Activated T-cell treated with anti-CD3 and anti-CD28 coated beads for 1 hour (primary cell): ENCODE data around the gene ASIC2.

Experiments used
- DNase-seq: peaks from one replicate; pipeline ENCODE4 v3.0.0-alpha.2; 2020; ENCODE audit warnings: low read depth

The ASIC2 gene

GRCh38 chr17:33154869-33155455 is 138.1 kb downstream of the ASIC2 start:
- DNase-seq = no peak

DNA sequence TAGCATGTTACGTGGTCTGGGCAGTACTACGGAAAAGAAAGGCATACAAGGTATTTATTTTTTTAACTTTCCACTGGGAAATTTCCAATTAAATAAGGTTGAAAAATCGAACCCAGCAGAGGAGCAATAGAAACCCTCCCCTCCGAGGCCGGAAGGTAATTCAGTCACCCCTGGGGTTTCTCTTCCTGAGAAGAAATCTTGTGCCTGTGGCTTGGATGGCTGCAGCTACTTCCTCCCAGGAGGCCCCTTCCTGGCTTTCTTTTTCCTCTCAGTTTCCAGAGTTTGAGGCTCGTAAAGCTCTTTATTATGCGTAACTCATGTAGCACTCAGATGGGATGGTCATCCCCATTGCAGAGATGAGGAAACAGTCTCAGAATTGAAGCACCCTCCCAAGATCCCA is 140.3 kb downstream of the ASIC2 start:
- no peak for DNase-seq

- no peak for DNase-seq
Measured at GRCh38 chr17:33151565-33151964, 141.5 kb downstream of the ASIC2 start.

- DNase-seq = no peak
Measured at GRCh38 chr17:33145941-33146340, 147.2 kb downstream of the ASIC2 start.

DNA sequence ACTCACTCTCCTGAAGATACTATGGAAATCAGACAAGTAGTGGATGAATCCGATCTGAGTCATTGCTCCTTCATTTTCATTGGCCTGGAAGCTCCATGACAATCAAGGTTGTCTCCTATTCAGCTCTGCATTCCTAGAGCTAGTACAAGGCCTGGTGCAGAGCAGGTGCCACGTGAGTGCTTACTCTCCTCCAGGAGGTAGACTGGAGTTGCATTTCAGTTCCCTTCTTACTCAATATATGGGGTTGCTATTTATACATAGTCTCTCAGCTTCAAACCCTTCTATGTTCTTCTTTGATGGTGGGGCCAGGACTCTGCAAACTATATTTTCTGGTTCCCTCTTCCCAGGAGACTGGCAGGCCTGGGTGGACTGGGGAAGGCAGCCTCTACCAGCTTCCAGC is 148.3 kb downstream of the ASIC2 start:
- no peak for DNase-seq

GRCh38 chr17:33142705-33143299 is 150.3 kb downstream of the ASIC2 start:
- no peak for DNase-seq

DNA sequence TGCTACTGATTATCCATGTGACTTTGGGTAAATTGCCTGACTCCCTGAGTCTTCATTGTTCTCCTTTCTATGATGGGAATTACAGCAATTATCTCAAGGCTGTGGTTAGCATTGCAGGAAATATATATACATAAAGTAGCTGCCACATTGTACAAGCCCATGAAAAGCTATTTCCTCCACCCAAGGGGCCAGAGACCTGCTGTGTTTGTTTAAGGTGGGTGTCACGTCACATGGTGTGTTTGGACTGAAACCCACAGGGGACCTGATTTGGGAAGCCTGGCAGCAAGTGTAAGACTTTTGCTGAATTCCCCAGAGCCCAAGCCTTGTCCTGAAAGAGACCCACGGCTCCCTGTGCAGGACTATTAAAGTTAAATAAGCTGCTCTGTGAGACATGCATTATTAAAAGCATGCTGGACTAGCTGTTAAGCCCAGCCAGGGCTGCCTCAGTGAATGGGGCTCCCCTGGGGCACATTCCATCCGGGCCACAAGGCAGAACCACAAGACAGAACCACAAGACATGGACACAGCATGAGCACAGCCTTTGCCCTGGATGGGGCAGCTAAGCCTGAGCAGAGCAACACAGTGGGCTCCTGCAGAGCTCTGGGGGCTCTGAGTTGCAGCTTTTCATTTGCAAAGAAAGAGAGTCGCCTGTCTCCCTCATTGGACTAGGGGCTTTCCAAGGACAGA is 152.5 kb downstream of the ASIC2 start:
- DNase-seq = no peak

- no peak for DNase-seq
Measured at GRCh38 chr17:33138627-33139026, 154.5 kb downstream of the ASIC2 start.

DNA sequence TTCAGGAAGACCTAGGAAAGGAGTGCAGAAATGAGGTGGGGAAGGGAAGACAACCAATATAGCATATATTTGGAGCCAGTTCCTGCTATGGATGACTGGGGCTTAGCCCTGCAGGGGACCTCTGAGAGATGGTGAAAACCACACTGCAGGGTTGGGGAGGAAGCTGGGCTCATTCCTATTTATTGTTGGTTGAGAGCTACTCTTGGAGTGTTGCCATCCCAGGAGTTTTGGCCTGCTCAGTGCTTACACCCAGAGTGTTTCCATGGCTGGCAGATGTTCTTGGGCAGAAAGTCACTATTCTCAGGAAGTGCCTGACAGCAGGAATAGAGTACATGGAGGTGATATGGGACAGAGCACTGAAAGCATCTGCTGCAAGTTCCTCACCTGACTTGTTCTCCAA is 155.7 kb downstream of the ASIC2 start:
- no peak for DNase-seq

DNA sequence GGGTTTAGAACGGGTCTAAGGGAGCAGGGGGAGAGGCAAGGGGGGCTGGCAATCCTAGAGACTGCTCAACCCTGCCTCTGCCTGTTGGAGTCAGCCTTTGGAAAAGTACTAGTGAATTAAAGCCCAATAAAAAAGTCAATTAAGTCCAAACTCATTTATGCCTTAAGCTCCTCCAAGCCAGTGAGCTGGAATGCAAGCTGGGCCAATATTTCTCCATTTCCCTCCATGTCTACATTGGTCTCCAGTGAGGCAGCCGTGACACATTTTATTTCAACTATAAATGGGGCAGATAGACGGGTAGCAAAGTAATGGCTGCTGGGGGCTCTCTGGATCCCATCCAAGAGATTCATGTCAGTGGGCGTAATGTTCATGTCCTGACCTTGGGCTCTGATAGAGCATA is 157.4 kb downstream of the ASIC2 start:
- DNase-seq = no peak

DNA sequence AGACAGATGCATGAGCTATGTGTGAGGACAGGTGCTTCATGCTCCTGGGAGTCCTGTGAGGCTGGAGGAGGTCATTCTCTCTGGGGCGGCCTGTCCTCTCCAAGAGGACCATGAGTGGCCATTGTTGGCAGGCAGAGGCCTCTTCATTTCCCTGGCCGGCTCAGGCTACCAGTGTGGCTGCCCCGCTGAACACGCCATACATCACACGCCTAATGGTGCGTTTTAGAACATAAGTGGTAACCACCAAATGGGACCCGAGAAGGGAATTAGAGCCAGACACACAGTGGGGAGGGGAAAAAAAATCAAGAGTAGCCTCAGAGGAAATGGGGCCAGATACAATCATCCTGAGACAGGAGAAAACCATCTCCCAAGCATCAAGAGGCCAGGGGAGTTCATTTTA is 161.5 kb downstream of the ASIC2 start:
- no peak for DNase-seq

GRCh38 chr17:33127706-33128105 is 165.4 kb downstream of the ASIC2 start:
- DNase-seq = no peak

- DNase-seq = no peak
Measured at GRCh38 chr17:33126086-33126485, 167.0 kb downstream of the ASIC2 start.

- DNase-seq = no peak
Measured at GRCh38 chr17:33125552-33125950, 167.5 kb downstream of the ASIC2 start.

GRCh38 chr17:33124871-33125551 is 168.1 kb downstream of the ASIC2 start:
- DNase-seq = no peak

DNA sequence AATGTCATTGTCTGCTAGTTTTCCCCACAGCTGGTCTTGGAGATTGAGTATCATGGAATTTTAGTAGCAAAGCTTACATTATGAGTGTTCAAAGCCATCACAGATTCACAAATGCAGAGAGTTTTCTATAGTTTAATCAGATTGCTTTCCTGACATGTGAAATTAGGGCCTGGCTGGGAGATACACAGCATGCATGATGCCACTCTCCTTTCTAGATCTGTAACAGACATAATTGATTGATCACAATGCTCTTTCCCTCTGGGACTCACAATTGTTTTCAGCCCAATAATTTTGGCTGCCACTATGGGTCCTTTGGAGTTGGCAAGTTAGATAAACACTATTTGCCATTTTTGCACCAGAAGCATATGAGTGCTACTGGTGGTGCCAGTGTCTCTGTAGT is 168.9 kb downstream of the ASIC2 start:
- DNase-seq = no peak

- DNase-seq = no peak
Measured at GRCh38 chr17:33121756-33122155, 171.3 kb downstream of the ASIC2 start.

- DNase-seq = no peak
Measured at GRCh38 chr17:33121272-33121671, 171.8 kb downstream of the ASIC2 start.

DNA sequence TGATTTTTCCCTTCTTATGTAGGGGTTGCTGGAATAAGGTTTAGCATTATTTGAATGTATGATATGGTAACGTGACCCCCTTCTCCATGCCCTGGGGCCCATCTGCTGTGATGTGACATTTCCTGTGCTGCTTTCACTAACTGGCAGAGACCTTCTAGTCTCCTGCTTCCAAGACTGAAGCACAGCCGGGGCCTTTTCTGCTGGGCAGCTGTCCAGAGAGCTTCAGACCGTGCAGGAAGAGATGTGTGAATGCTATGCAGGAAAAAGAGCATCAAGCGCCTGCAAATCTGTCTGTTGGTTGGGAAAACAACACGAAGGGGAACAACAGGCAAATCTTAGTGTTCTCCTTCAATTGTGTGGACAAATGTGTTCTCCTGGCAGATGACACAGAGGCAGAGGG is 173.0 kb downstream of the ASIC2 start:
- no peak for DNase-seq

GRCh38 chr17:33118391-33119075 is 174.6 kb downstream of the ASIC2 start:
- DNase-seq = no peak

DNA sequence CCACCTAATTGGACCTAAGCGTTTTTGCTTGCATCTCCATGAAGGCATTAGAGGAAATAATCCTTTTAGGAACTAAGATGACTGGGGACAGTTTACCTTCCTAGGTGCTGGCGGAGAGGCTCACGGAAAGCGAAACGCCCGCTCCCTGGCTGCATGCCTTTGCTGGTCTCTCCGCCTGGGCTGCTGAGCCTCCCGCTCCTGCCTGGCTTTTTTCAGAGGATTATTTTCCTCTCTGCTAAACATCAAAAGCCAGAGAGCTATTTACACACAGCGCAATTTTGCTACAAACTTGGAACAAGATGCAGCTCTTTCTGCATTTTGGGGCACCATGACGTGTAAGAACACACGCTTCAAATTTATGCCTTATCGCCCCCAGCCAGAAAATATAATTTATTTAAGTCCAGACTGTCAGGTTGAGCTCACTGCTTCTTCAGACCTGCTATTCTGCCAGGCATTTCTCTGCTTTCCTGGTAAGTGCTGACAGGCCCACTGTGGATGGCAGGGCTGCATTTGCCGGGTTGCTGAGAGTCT is 177.0 kb downstream of the ASIC2 start:
- DNase-seq = no peak

DNA sequence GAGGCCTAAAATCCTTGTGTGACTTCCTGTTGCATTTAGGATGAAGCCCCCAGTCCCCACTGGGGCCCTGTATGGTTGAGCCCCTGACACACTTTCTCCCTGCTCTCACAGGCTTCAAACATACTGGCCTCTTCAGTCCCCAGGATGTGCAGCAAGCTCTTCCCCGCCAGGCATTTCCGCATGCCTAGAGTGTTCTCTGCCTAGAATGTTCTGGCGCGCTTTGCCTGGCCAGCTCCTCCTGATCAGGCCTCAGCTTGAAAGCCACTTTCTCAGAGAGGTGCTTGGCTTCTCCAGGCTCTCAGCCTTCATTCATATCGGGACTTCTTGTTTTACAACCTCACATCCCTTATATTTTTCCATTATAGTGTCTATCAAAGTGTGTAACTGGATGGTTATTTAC is 177.7 kb downstream of the ASIC2 start:
- DNase-seq = no peak
